ENCODE results near the gene IGF2.

- no peak for TF ChIP-seq POLR2AphosphoS5 (IDR thresholded peaks at IDR 0.05; ENCODE audit: low read depth, low read length)
- TF ChIP-seq CTCF (IDR thresholded peaks at IDR 0.05): no peak
- no peak for TF ChIP-seq REST (IDR thresholded peaks at IDR 0.05; ENCODE audit: insufficient read depth in 1 of 2, low read depth in 2 of 2, low read length in 1 of 2)
- TF ChIP-seq TCF7L2 (IDR thresholded peaks at IDR 0.05; ENCODE audit: low read depth, low read length): no peak
- no peak for TF ChIP-seq SIN3A (IDR thresholded peaks at IDR 0.05; ENCODE audit: borderline replicate concordance, insufficient read depth, low read depth, low read length)
Observed at GRCh38 chr11:2098691-2099515, 40.3 kb downstream of the IGF2 start.

All from Panc1 (cell line).